GM10847 (cell line): Measurements from ENCODE around the gene TTLL5.

ENCODE experiments used
- POLR2A ChIP-seq: IDR thresholded peaks from 2 replicates; pipeline ENCODE4 v1.6.1; 2011; ENCODE audit not compliant: insufficient read length; ENCODE audit errors: extremely low read depth

Gene TTLL5

GRCh38 chr14:75995372-75996041 is 334.5 kb downstream of the TTLL5 start:
- no peak for TF ChIP-seq POLR2A

- no peak for TF ChIP-seq POLR2A
Observed at GRCh38 chr14:75996488-75996887, 335.4 kb downstream of the TTLL5 start.

- no peak for TF ChIP-seq POLR2A
Observed at GRCh38 chr14:75999511-76000190, 338.6 kb downstream of the TTLL5 start.

GRCh38 chr14:76002383-76002782 is 341.3 kb downstream of the TTLL5 start:
- no peak for TF ChIP-seq POLR2A
